DND-41 (cell line): Measurements from ENCODE around the gene TSPAN2.

ENCODE experiments used
- ATAC-seq: fragments of 200-7000 bp; cut with Tn5 transposase; 3 replicates; pipeline ENCODE4 v1.9.1; 2021; ENCODE audit warnings: low read depth; ENCODE audit not compliant: insufficient read depth
- DNase-seq: peaks from one replicate; pipeline ENCODE4 v3.0.0-alpha.2; 2020
- H2AFZ ChIP-seq: 2 replicates; pipeline ENCODE4 v1.6.0; 2012; ENCODE audit warnings: low read depth, low read length
- H3K27ac ChIP-seq: 2 replicates; pipeline ENCODE4 v1.5.1; 2012; ENCODE audit warnings: low read length, inconsistent platforms
- H3K27me3 ChIP-seq: fragments of 200-600 bp; sonication (generic); 2 replicates; pipeline ENCODE4 v1.6.0; 2012; ENCODE audit warnings: low read length, mild to moderate bottlenecking, inconsistent platforms; ENCODE audit not compliant: insufficient read depth, poor library complexity
- H3K36me3 ChIP-seq: 2 replicates; pipeline ENCODE4 v1.5.1; 2012; ENCODE audit warnings: low read length, inconsistent platforms; ENCODE audit not compliant: insufficient read depth
- H3K4me1 ChIP-seq: 2 replicates; pipeline ENCODE4 v1.5.1; 2012; ENCODE audit warnings: mild to moderate bottlenecking, low read length; ENCODE audit not compliant: insufficient read depth
- H3K4me2 ChIP-seq: 2 replicates; pipeline ENCODE4 v1.6.0; 2012; ENCODE audit warnings: mild to moderate bottlenecking, moderate library complexity, low read length, inconsistent platforms; ENCODE audit not compliant: insufficient read depth
- H3K4me3 ChIP-seq, 2 experiments: fragments of 200-600 bp in 1 of 2; shearing (Covaris generic) in 1 of 2; 2 replicates each; pipeline ENCODE4 v1.5.1; 2012 to 2016; ENCODE audit warnings: inconsistent platforms in 2 of 2, low read length in 2 of 2, mild to moderate bottlenecking in 2 of 2, low read depth in 1 of 2, moderate library complexity in 1 of 2
- H3K79me2 ChIP-seq: 2 replicates; pipeline ENCODE4 v1.6.0; 2012; ENCODE audit warnings: low read length, inconsistent platforms; ENCODE audit not compliant: insufficient read depth
- H3K9ac ChIP-seq: 2 replicates; pipeline ENCODE4 v1.6.0; 2012; ENCODE audit warnings: low read depth, mild to moderate bottlenecking, inconsistent platforms, low read length, moderate library complexity
- H3K9me3 ChIP-seq: 2 replicates; pipeline ENCODE4 v1.5.1; 2012; ENCODE audit warnings: low read length, moderate library complexity, mild to moderate bottlenecking, inconsistent platforms; ENCODE audit not compliant: insufficient read depth, severe bottlenecking
- H4K20me1 ChIP-seq: 2 replicates; pipeline ENCODE4 v1.6.0; 2012; ENCODE audit warnings: low read length; ENCODE audit not compliant: insufficient read depth
- EZH2 ChIP-seq: IDR thresholded peaks from 3 replicates; pipeline ENCODE4 v1.6.1; 2012; ENCODE audit warnings: borderline replicate concordance, low read depth, mild to moderate bottlenecking, moderate library complexity, low read length, inconsistent platforms; ENCODE audit not compliant: severe bottlenecking
- TF ChIP-seq, protein P1 (sequence below): IDR thresholded peaks from 2 replicates; pipeline ENCODE4 v1.5.1; 2012; ENCODE audit warnings: borderline replicate concordance, low read length, moderate library complexity, mild to moderate bottlenecking; ENCODE audit not compliant: poor library complexity, severe bottlenecking; ENCODE audit errors: extremely low read depth

Gene TSPAN2

DNA sequence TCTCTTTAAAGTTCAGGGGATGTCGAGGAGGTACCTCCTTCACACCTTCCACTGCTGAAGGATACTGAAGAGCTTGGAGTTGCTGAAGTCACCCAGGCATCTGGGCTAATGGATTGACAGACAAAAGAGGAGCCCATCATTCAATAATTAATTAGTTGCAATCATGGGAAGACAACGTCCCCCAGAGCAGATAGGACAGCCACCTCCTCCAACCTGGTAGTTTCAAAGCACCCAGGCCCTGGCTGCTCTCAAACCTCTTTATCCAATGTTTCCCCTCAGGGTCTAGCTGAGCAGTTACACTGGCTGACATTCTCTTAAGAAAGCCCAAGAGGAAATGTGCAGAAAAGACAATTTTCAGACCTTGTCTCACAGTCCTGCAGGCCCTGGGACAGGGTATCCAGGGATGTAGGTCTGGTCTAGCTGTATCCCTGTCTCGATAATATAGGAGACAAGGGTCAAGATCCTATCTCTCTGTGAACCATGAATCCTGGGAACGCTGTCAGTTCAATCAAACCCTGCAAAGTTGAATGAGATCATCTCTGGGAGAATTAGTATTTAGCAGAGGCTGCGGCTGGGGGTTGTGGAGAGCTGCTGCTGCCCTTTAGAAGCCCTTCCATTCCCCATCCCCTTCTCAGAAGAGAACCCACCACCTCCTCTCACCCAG lies 1.1 kb downstream of the TSPAN2 start:
- no peak overlapping the region for H3K4me2 ChIP-seq

DNA sequence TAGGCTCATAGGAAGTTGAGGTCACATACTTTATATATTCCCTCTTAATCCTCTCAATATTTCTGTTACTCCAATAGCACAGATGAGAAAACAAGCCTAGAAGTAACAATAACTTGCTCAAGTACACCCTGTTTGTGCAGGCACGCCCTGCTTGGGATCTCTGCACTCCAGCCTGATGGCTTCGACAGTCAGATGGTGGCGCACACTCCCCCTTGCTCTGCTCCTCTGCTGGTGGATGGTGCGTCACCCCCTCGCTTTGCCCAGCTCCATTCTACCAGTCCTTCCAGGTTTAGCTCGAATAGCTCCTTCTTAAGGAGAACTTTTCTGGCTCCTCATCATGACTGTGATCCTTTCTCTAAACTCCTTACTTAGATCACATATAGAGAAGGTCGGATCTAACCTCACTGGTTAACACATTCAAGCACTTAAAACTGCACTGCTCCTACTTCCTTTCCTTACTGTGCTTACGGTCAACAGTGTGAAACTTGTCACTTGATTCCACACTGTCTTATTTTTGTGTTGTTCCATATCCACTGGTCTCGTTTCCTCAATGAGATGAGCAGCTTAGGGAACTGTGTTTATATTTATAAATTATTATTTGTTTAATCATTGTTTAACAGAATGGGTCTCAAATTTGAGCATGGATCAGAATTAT lies 3.0 kb downstream of the TSPAN2 start:
- H3K79me2 ChIP-seq, result no peaks in the 10 kb centered on the region
- H3K36me3 ChIP-seq, result no peaks in the 10 kb centered on the region
- H3K4me1 ChIP-seq, result no peaks in the 10 kb centered on the region
- no peak for ATAC-seq
- H2AFZ ChIP-seq, result no peak overlapping the region
- no peaks in the 10 kb centered on the region for H3K9me3 ChIP-seq
- H3K4me2 ChIP-seq, result no peak overlapping the region
- peaks cover under 1% of the 10 kb centered on the region for H3K27me3 ChIP-seq
- H3K4me3 ChIP-seq, result no peak overlapping the region
- TF ChIP-seq, protein P1, sequence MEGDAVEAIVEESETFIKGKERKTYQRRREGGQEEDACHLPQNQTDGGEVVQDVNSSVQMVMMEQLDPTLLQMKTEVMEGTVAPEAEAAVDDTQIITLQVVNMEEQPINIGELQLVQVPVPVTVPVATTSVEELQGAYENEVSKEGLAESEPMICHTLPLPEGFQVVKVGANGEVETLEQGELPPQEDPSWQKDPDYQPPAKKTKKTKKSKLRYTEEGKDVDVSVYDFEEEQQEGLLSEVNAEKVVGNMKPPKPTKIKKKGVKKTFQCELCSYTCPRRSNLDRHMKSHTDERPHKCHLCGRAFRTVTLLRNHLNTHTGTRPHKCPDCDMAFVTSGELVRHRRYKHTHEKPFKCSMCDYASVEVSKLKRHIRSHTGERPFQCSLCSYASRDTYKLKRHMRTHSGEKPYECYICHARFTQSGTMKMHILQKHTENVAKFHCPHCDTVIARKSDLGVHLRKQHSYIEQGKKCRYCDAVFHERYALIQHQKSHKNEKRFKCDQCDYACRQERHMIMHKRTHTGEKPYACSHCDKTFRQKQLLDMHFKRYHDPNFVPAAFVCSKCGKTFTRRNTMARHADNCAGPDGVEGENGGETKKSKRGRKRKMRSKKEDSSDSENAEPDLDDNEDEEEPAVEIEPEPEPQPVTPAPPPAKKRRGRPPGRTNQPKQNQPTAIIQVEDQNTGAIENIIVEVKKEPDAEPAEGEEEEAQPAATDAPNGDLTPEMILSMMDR, result no peak
- TF ChIP-seq EZH2, result no peak
- H4K20me1 ChIP-seq, result no peaks in the 10 kb centered on the region
- no peak for DNase-seq
- H3K9ac ChIP-seq, result no peak overlapping the region
- no peak overlapping the region for H3K27ac ChIP-seq

More for the DNA sequence above, 1.1 kb downstream of the TSPAN2 start:
- Histone ChIP-seq H3K79me2 (no peaks in the 10 kb centered on the region), H4K20me1 (no peaks in the 10 kb centered on the region), H3K9ac (no peak overlapping the region), H2AFZ (no peak overlapping the region), H3K4me3 (no peak overlapping the region), H3K27ac (no peak overlapping the region), H3K27me3 (no peaks in the 10 kb centered on the region), H3K36me3 (no peaks in the 10 kb centered on the region), H3K9me3 (no peaks in the 10 kb centered on the region), H3K4me1 (no peaks in the 10 kb centered on the region)
- ATAC-seq, result no peak
- no peak for TF ChIP-seq EZH2
- TF ChIP-seq, protein P1, result no peak
- DNase-seq, result no peak

DNA sequence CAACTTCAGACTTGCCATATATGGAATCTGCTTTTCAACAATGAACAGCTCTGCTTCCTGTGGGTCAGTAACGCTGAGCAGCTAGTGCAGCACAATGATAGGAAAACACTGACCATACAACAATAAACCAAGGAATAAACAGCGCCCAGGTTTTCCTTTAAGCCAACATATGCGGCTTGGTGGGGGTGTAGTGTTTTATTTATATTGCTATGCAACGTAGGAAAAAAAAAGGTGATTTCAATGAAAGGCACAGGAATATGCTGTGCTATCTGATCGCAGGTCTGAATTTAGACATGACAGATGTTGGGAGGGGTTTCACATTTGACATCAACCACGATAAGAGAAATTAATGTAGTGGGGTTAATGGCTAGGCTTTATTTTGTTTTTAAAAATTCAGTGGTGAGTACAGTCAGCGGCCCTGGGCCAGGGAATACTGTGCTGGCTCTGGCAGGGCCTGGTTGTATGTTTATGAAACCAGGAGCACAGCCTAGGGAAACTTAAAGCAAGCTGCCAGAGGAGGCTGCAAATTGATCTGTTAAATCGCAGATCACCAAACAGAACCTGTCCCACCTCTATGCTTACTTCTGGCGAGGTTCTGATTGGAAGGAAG lies 4.3 kb downstream of the TSPAN2 start:
- H2AFZ ChIP-seq, result no peak overlapping the region
- H3K9me3 ChIP-seq, result no peaks in the 10 kb centered on the region
- no peaks in the 10 kb centered on the region for H3K79me2 ChIP-seq
- H3K36me3 ChIP-seq, result no peaks in the 10 kb centered on the region
- peaks cover 4% of the 10 kb centered on the region for H3K27me3 ChIP-seq
- no peak overlapping the region for H3K9ac ChIP-seq
- no peaks in the 10 kb centered on the region for H3K4me1 ChIP-seq
- H3K4me2 ChIP-seq, result no peak overlapping the region
- no peaks in the 10 kb centered on the region for H4K20me1 ChIP-seq
- ATAC-seq (no peak), DNase-seq (no peak)
- H3K27ac ChIP-seq, result no peak overlapping the region
- TF ChIP-seq EZH2, result no peak
- TF ChIP-seq, protein P1, result no peak
- H3K4me3 ChIP-seq, result no peak overlapping the region
